Neuronal stem cell (in vitro differentiated cells): Measurements from ENCODE around the gene BATF.

Experiments used
- DNase-seq: peaks from one replicate; pipeline ENCODE4 v3.0.0-alpha.2; 2013; ENCODE audit warnings: low spot score
- H2AFZ ChIP-seq: one replicate; pipeline ENCODE4 v1.6.1; 2013; ENCODE audit warnings: mild to moderate bottlenecking, low read length, inconsistent platforms
- H2AK5ac ChIP-seq: 2 replicates; pipeline ENCODE4 v1.6.1; 2013; ENCODE audit warnings: low read depth, mild to moderate bottlenecking, inconsistent platforms, low read length, moderate library complexity, mixed read lengths
- H2BK120ac ChIP-seq: 2 replicates; pipeline ENCODE4 v1.6.1; 2013; ENCODE audit warnings: low read depth, mild to moderate bottlenecking, inconsistent platforms, low read length, moderate library complexity, mixed read lengths
- H2BK12ac ChIP-seq: one replicate; pipeline ENCODE4 v1.6.1; 2013; ENCODE audit warnings: low read length, inconsistent platforms
- H2BK15ac ChIP-seq: 2 replicates; pipeline ENCODE4 v1.6.1; 2013; ENCODE audit warnings: mild to moderate bottlenecking, low read length, inconsistent platforms, mixed read lengths
- H2BK5ac ChIP-seq: one replicate; pipeline ENCODE4 v1.6.1; 2013; ENCODE audit warnings: inconsistent platforms, mild to moderate bottlenecking, low read length, moderate library complexity
- H3K14ac ChIP-seq: one replicate; pipeline ENCODE4 v1.6.1; 2013; ENCODE audit warnings: low read length, inconsistent platforms
- H3K18ac ChIP-seq: 2 replicates; pipeline ENCODE4 v1.6.1; 2013; ENCODE audit warnings: low read length, inconsistent platforms
- H3K23ac ChIP-seq: 2 replicates; pipeline ENCODE4 v1.6.1; 2013; ENCODE audit warnings: low read depth, mild to moderate bottlenecking, mixed read lengths, low read length, inconsistent platforms; ENCODE audit not compliant: poor library complexity
- H3K27ac ChIP-seq: replicated peaks from 3 replicates; pipeline ENCODE4 v1.5.1; 2013; ENCODE audit warnings: low read length, inconsistent platforms
- H3K27me3 ChIP-seq, 3 experiments: 2 replicates each; pipeline ENCODE4 v1.6.1; 2013; ENCODE audit warnings: low read length in 3 of 3, mild to moderate bottlenecking in 2 of 3, inconsistent platforms in 1 of 3, low read depth in 1 of 3, mixed read lengths in 1 of 3, moderate library complexity in 1 of 3; ENCODE audit not compliant: control insufficient read depth in 3 of 3, insufficient read depth in 3 of 3
- H3K36me3 ChIP-seq, 2 donors: replicated peaks in 1 of 2; 2 replicates each; pipeline ENCODE4 v1.6.1; 2013; ENCODE audit warnings: low read length in 2 of 2; ENCODE audit not compliant: control insufficient read depth in 2 of 2, insufficient read depth in 2 of 2
- H3K4ac ChIP-seq: 2 replicates; pipeline ENCODE4 v1.6.1; 2013; ENCODE audit warnings: inconsistent platforms, mild to moderate bottlenecking, low read length, moderate library complexity
- H3K4me1 ChIP-seq, 2 donors: 1 replicate in 1 of 2; 2 replicates in 1 of 2; pipeline ENCODE4 v1.6.1; 2013; ENCODE audit warnings: low read length in 2 of 2, low read depth in 1 of 2; ENCODE audit not compliant: control insufficient read depth in 2 of 2, insufficient read depth in 1 of 2
- H3K4me2 ChIP-seq: one replicate; pipeline ENCODE4 v1.6.1; 2013; ENCODE audit warnings: mild to moderate bottlenecking, low read length, inconsistent platforms; ENCODE audit not compliant: insufficient read depth, poor library complexity, severe bottlenecking
- H3K4me3 ChIP-seq, 2 donors: 2 replicates each; pipeline ENCODE4 v1.5.1; 2013; ENCODE audit warnings: low read length in 2 of 2, mild to moderate bottlenecking in 2 of 2, inconsistent platforms in 1 of 2, moderate library complexity in 1 of 2
- H3K79me1 ChIP-seq: one replicate; pipeline ENCODE4 v1.6.1; 2013; ENCODE audit warnings: low read depth, mild to moderate bottlenecking, inconsistent platforms, low read length, moderate library complexity
- H3K9ac ChIP-seq: one replicate; pipeline ENCODE4 v1.6.1; 2013; ENCODE audit warnings: mild to moderate bottlenecking, low read depth, low read length, inconsistent platforms; ENCODE audit not compliant: poor library complexity
- H3K9me3 ChIP-seq, 2 donors: replicated peaks in 1 of 2; 2 replicates each; pipeline versions ENCODE3 to v1.6.1; 2013; ENCODE audit warnings: low read length in 2 of 2, mild to moderate bottlenecking in 2 of 2, inconsistent platforms in 1 of 2, low read depth in 1 of 2, mixed read lengths in 1 of 2, moderate library complexity in 1 of 2; ENCODE audit not compliant: control insufficient read depth in 2 of 2, insufficient read depth in 1 of 2
- H4K8ac ChIP-seq: one replicate; pipeline ENCODE4 v1.6.1; 2013; ENCODE audit warnings: low read depth, mild to moderate bottlenecking, inconsistent platforms, low read length, moderate library complexity
- H4K91ac ChIP-seq: one replicate; pipeline ENCODE4 v1.6.1; 2013; ENCODE audit warnings: low read length, low read depth, mild to moderate bottlenecking, inconsistent platforms; ENCODE audit not compliant: poor library complexity
- WGBS, 2 donors: extraction: QIAGEN DNeasy Blood & Tissue Kit; methylation state at CpG; one replicate each; pipeline ENCODE4 v1.1.7; 2013; ENCODE audit warnings: missing lambda C conversion rate in 2 of 2, mixed read lengths in 1 of 2; ENCODE audit not compliant: insufficient read length in 2 of 2, insufficient replicate concordance in 1 of 2; ENCODE audit errors: extremely low coverage in 2 of 2; 5-methylcytosine and 5-hydroxymethylcytosine counted together

Gene BATF

DNA sequence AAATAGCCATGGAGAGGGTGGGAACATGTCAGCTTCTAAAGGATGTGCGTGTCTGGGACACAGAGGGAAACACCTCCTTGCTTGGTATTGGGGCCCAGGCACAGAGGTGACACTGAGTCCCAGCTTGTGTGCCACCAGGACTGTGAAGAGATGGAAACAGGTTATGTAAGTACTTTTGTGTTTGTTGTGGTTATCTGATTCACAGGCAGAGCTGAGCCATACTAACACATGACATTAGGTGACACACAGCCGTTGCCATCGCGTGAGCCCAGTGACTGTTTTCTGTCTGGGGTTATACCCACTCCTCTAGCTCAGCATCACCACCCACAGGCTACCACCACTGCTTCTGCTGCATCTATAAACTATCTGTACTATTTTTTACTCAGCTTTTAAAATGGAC lies 44.1 kb downstream of the BATF start:
- WGBS, 2 donors = no CpG with 5 or more reads among the region's 4 CpGs
- Histone ChIP-seq H3K18ac (no peak overlapping the region), H4K91ac (no peak overlapping the region), H3K27ac (no peak overlapping the region), H2BK120ac (no peak overlapping the region), H3K79me1 (no peaks in the 10 kb centered on the region), H3K4me2 (no peak overlapping the region), H3K4ac (no peak overlapping the region), H2BK15ac (no peak overlapping the region), H3K14ac (no peak overlapping the region), H2AFZ (no peak overlapping the region), H4K8ac (no peak overlapping the region), H3K27me3 (peaks cover 0 to 43% (median 0%) of the 10 kb centered on the region in 3 experiments), H3K4me1 (no peaks in the 10 kb centered on the region), H3K23ac (no peak overlapping the region), H2AK5ac (no peak overlapping the region), H2BK12ac (no peak overlapping the region), H3K4me3 (no peak overlapping the region), H3K9me3 (no peaks in the 10 kb centered on the region), H3K36me3 (no peaks in the 10 kb centered on the region), H3K9ac (no peak overlapping the region), H2BK5ac (no peak overlapping the region)
- DNase-seq = no peak

DNA sequence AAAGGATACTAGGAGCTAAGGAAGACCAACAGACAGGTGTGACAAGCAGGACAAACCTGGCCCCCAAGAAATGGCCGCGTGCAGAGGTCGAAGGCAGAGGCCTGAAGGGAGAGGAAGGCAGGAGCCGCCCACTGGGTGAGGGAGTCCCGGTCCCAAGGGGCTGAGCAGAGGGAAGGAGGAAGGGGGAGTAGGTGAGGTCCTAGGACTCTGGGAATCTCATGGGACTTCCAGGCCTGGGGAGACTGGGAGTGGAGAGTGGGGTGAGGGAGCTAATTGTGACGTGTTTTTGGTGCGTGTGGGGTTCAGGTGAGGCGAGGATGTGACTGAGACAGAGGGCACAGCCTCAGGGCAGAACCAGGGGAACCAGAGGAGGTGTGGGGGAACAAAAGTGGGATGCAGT lies 44.5 kb downstream of the BATF start:
- no peaks in the 10 kb centered on the region for H3K9me3 ChIP-seq
- H3K27me3 ChIP-seq = peaks cover 0 to 43% (median 0%) of the 10 kb centered on the region in 3 experiments
- no peak overlapping the region for H3K14ac ChIP-seq
- H2BK12ac ChIP-seq = no peak overlapping the region
- H3K18ac ChIP-seq = no peak overlapping the region
- H4K91ac ChIP-seq = no peak overlapping the region
- no peak overlapping the region for H2BK120ac ChIP-seq
- H3K27ac ChIP-seq = no peak overlapping the region
- H3K9ac ChIP-seq = no peak overlapping the region
- no peak overlapping the region for H2AFZ ChIP-seq
- no peak overlapping the region for H3K4me2 ChIP-seq
- no peak overlapping the region for H3K4me3 ChIP-seq
- no peak overlapping the region for H3K23ac ChIP-seq
- no peak overlapping the region for H2BK5ac ChIP-seq
- H4K8ac ChIP-seq = no peak overlapping the region
- no peaks in the 10 kb centered on the region for H3K36me3 ChIP-seq
- no peak overlapping the region for H3K4ac ChIP-seq
- WGBS, 2 donors = no CpG with 5 or more reads among the region's 8 CpGs
- H3K4me1 ChIP-seq = no peaks in the 10 kb centered on the region
- H2AK5ac ChIP-seq = no peak overlapping the region
- DNase-seq = no peak
- no peaks in the 10 kb centered on the region for H3K79me1 ChIP-seq
- H2BK15ac ChIP-seq = no peak overlapping the region

DNA sequence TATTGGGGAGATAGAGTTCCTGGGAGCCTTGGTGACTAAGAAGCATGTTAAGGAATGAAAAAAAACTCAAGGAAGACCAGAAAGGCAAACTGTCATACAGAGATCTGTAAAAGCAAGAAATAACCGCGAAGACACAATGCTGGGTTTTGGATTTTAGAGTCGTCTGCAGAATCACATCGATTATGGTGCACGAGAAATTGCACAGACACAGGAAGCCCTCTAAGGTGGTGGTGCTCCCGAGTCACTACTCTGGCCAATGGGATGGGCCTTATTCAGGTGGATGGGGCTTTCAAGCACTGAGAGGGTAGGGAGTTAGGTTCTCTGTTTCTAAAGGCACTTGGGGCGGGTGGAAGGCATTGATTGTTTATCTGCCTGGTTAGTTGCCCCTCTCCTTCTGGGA lies 45.9 kb downstream of the BATF start:
- H4K8ac ChIP-seq = no peak overlapping the region
- H2BK15ac ChIP-seq = no peak overlapping the region
- no peak for DNase-seq
- H4K91ac ChIP-seq = no peak overlapping the region
- H2BK5ac ChIP-seq = no peak overlapping the region
- no peak overlapping the region for H3K23ac ChIP-seq
- H3K4me3 ChIP-seq = no peak overlapping the region
- H3K79me1 ChIP-seq = no peaks in the 10 kb centered on the region
- no CpG with 5 or more reads among the region's 7 CpGs for WGBS, 2 donors
- H2AK5ac ChIP-seq = no peak overlapping the region
- no peak overlapping the region for H3K9ac ChIP-seq
- no peak overlapping the region for H3K14ac ChIP-seq
- no peak overlapping the region for H3K4me2 ChIP-seq
- peaks cover 0 to 35% (median 0%) of the 10 kb centered on the region in 3 experiments for H3K27me3 ChIP-seq
- H3K36me3 ChIP-seq = no peaks in the 10 kb centered on the region
- no peak overlapping the region for H3K18ac ChIP-seq
- no peak overlapping the region for H3K4ac ChIP-seq
- H2AFZ ChIP-seq = no peak overlapping the region
- no peaks in the 10 kb centered on the region for H3K4me1 ChIP-seq
- H3K27ac ChIP-seq = no peak overlapping the region
- no peaks in the 10 kb centered on the region for H3K9me3 ChIP-seq
- no peak overlapping the region for H2BK12ac ChIP-seq
- H2BK120ac ChIP-seq = no peak overlapping the region

DNA sequence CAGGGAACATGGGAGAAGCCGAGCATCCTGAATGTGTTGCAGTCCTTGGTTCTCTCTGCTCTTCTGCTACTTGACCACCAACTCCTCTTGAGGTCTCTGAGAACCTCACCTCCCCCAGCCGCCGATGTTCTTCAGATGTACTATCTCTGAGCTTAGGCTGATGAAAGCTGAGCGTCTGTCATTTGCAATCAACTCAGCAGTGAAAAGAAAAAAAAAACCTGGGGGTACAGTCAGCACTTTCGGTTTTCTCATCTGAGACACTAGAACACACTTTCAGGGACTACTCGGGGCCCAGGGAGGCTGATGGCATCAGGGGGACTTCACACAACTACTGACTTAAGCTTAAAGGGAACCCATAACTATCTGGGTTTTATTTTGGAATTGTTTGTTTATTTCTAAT lies 46.5 kb downstream of the BATF start:
- no peak overlapping the region for H2AK5ac ChIP-seq
- no peaks in the 10 kb centered on the region for H3K4me1 ChIP-seq
- peaks cover 0 to 30% (median 0%) of the 10 kb centered on the region in 3 experiments for H3K27me3 ChIP-seq
- no peak overlapping the region for H3K9ac ChIP-seq
- no peak overlapping the region for H3K4ac ChIP-seq
- H2BK5ac ChIP-seq = no peak overlapping the region
- no peak overlapping the region for H2BK15ac ChIP-seq
- H3K4me3 ChIP-seq = no peak overlapping the region
- H3K14ac ChIP-seq = no peak overlapping the region
- no peak overlapping the region for H2BK120ac ChIP-seq
- no peak overlapping the region for H2BK12ac ChIP-seq
- no peak overlapping the region for H4K8ac ChIP-seq
- H3K4me2 ChIP-seq = no peak overlapping the region
- H3K23ac ChIP-seq = no peak overlapping the region
- no peak for DNase-seq
- H3K9me3 ChIP-seq = no peaks in the 10 kb centered on the region
- no peaks in the 10 kb centered on the region for H3K79me1 ChIP-seq
- no peak overlapping the region for H3K27ac ChIP-seq
- no CpG with 5 or more reads among the region's 6 CpGs for WGBS, 2 donors
- no peak overlapping the region for H2AFZ ChIP-seq
- no peak overlapping the region for H3K18ac ChIP-seq
- H4K91ac ChIP-seq = no peak overlapping the region
- no peaks in the 10 kb centered on the region for H3K36me3 ChIP-seq
